Trophoblast cell (in vitro differentiated cells and primary cell): ENCODE data around the gene GARNL3.

Source experiments
- DNase-seq, 2 donors: peaks; one replicate each; pipeline ENCODE4 v3.0.0-alpha.2; 2016
- H2AFZ ChIP-seq: 2 replicates; pipeline ENCODE4 v1.6.1; 2013; ENCODE audit warnings: low read length, moderate library complexity, mild to moderate bottlenecking; ENCODE audit not compliant: insufficient read depth, poor library complexity
- H2AK5ac ChIP-seq: 2 replicates; pipeline ENCODE4 v1.6.1; 2013; ENCODE audit warnings: mild to moderate bottlenecking, low read length
- H2BK120ac ChIP-seq: 2 replicates; pipeline ENCODE4 v1.6.1; 2013; ENCODE audit warnings: low read length, mild to moderate bottlenecking, moderate library complexity; ENCODE audit not compliant: insufficient read depth, poor library complexity
- H2BK12ac ChIP-seq: 2 replicates; pipeline ENCODE4 v1.6.1; 2013; ENCODE audit warnings: mild to moderate bottlenecking, low read length, moderate library complexity
- H2BK5ac ChIP-seq: 2 replicates; pipeline ENCODE4 v1.6.1; 2013; ENCODE audit warnings: low read length, low read depth, moderate library complexity, mild to moderate bottlenecking; ENCODE audit not compliant: poor library complexity
- H3K14ac ChIP-seq: 2 replicates; pipeline ENCODE4 v1.6.1; 2013; ENCODE audit warnings: mild to moderate bottlenecking, low read length
- H3K18ac ChIP-seq: 2 replicates; pipeline ENCODE4 v1.6.1; 2013; ENCODE audit warnings: mild to moderate bottlenecking, low read length
- H3K23ac ChIP-seq: 2 replicates; pipeline ENCODE4 v1.6.1; 2013; ENCODE audit warnings: low read length
- H3K27ac ChIP-seq: 2 replicates; pipeline ENCODE4 v1.5.1; 2013; ENCODE audit warnings: low read depth, mild to moderate bottlenecking, inconsistent platforms, low read length, moderate library complexity
- H3K27me3 ChIP-seq: 2 replicates; pipeline ENCODE4 v1.6.1; 2013; ENCODE audit warnings: inconsistent platforms, mild to moderate bottlenecking, low read length, moderate library complexity; ENCODE audit not compliant: insufficient read depth
- H3K36me3 ChIP-seq, 2 experiments: 1 replicate in 1 of 2; 2 replicates in 1 of 2; pipeline ENCODE4 v1.6.1; 2013; ENCODE audit warnings: low read length in 2 of 2, mild to moderate bottlenecking in 2 of 2, moderate library complexity in 1 of 2; ENCODE audit not compliant: insufficient read depth in 2 of 2, control insufficient read depth in 1 of 2
- H3K4ac ChIP-seq: 2 replicates; pipeline ENCODE4 v1.6.1; 2013; ENCODE audit warnings: low read depth, mild to moderate bottlenecking, low read length, moderate library complexity
- H3K4me1 ChIP-seq, 2 experiments: 1 replicate in 1 of 2; 2 replicates in 1 of 2; pipeline ENCODE4 v1.6.1; 2013; ENCODE audit warnings: low read length in 2 of 2, mild to moderate bottlenecking in 2 of 2, moderate library complexity in 1 of 2; ENCODE audit not compliant: insufficient read depth in 2 of 2, control insufficient read depth in 1 of 2
- H3K4me2 ChIP-seq: 2 replicates; pipeline ENCODE4 v1.6.1; 2013; ENCODE audit warnings: inconsistent platforms, mild to moderate bottlenecking, low read length, moderate library complexity
- H3K4me3 ChIP-seq: 2 replicates; pipeline ENCODE4 v1.5.1; 2013; ENCODE audit warnings: mild to moderate bottlenecking, low read depth, low read length, inconsistent platforms
- H3K79me1 ChIP-seq: one replicate; pipeline ENCODE4 v1.6.1; 2013; ENCODE audit warnings: low read length
- H3K79me2 ChIP-seq: 2 replicates; pipeline ENCODE4 v1.6.1; 2013; ENCODE audit warnings: low read length, mild to moderate bottlenecking; ENCODE audit not compliant: control insufficient read depth, insufficient read depth, poor library complexity
- H3K9ac ChIP-seq: 2 replicates; pipeline ENCODE4 v1.6.1; 2013; ENCODE audit warnings: mild to moderate bottlenecking, low read length
- H3K9me3 ChIP-seq: 2 replicates; pipeline ENCODE4 v1.6.1; 2013; ENCODE audit warnings: low read depth, mild to moderate bottlenecking, control low read depth, inconsistent platforms, low read length; ENCODE audit not compliant: insufficient read depth
- H4K12ac ChIP-seq: 2 replicates; pipeline ENCODE4 v1.6.1; 2013; ENCODE audit warnings: low read depth, mild to moderate bottlenecking, low read length, moderate library complexity
- H4K8ac ChIP-seq: 2 replicates; pipeline ENCODE4 v1.6.1; 2013; ENCODE audit warnings: low read depth, mild to moderate bottlenecking, low read length, moderate library complexity
- H4K91ac ChIP-seq: one replicate; pipeline ENCODE4 v1.6.1; 2013; ENCODE audit warnings: low read depth, mild to moderate bottlenecking, low read length, moderate library complexity
- WGBS: extraction: QIAGEN DNeasy Blood & Tissue Kit; methylation state at CpG from one replicate; pipeline ENCODE4 v1.1.7; 2013; ENCODE audit warnings: missing lambda C conversion rate; ENCODE audit not compliant: insufficient read length, insufficient coverage; ENCODE audit errors: extremely low coverage; 5-methylcytosine and 5-hydroxymethylcytosine counted together

GARNL3 gene

DNA sequence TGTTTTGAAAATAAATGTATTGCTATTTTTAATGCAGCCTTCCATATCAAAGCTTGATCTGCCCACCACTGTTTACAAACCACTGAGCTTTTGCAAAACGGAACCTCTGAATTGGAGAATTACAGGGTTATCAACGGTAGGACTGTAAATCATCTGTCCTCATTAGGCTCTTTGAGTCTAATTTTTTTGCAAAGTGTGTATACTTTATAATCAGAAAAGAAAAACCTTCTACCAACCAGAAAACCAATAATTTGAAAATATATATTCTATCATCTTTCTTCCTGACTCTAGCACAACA lies 125.6 kb downstream of the GARNL3 start:
- H2AK5ac ChIP-seq: no peak overlapping the region
- no CpG with 5 or more reads among the region's 2 CpGs for WGBS
- H2BK12ac ChIP-seq: peak overlapping the region; percentile 93
- no peak for DNase-seq
- no peak overlapping the region for H3K4me2 ChIP-seq
- peaks cover 2% of the 10 kb centered on the region for H3K79me2 ChIP-seq
- no peaks in the 10 kb centered on the region for H3K27me3 ChIP-seq
- peak overlapping the region; percentile 88 for H4K91ac ChIP-seq
- peak overlapping the region; percentile 28 for H3K14ac ChIP-seq
- peaks cover 26 to 31% of the 10 kb centered on the region in 2 experiments for H3K4me1 ChIP-seq
- peaks cover 21% of the 10 kb centered on the region for H3K79me1 ChIP-seq
- peak overlapping the region; percentile 76 for H2BK120ac ChIP-seq
- H2BK5ac ChIP-seq: peak overlapping the region; percentile 89
- no peak overlapping the region for H3K23ac ChIP-seq
- no peak overlapping the region for H4K12ac ChIP-seq
- no peak overlapping the region for H2AFZ ChIP-seq
- peak overlapping the region; percentile 90 for H3K27ac ChIP-seq
- H3K4ac ChIP-seq: no peak overlapping the region
- H3K9ac ChIP-seq: no peak overlapping the region
- H3K18ac ChIP-seq: no peak overlapping the region
- no peak overlapping the region for H3K4me3 ChIP-seq
- H3K36me3 ChIP-seq: no peaks in the 10 kb centered on the region
- H4K8ac ChIP-seq: no peak overlapping the region
- no peaks in the 10 kb centered on the region for H3K9me3 ChIP-seq

DNA sequence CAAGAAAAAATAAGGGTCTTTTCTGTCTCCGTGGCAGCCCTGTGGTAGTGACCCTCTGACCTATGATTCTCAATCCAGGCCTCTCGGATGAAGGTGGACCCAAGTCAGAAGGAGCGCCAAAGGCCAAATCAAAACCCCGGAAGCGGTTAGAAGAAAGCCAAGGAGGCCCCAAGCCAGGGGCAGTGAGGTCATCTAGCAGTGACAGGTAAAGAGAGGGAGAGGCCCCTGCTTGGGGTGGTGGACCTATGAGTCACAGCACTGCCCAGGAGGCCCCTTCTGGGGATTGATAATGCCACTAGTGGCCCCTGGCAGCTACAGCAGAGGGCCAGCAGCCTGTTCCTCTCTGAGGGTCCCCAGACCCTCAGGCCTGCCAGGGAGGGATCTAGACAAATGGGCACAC lies 126.0 kb downstream of the GARNL3 start:
- no peaks in the 10 kb centered on the region for H3K27me3 ChIP-seq
- peak overlapping the region; percentile 91 for H2BK12ac ChIP-seq
- H2AK5ac ChIP-seq: peak overlapping the region; percentile 80
- H3K9ac ChIP-seq: no peak overlapping the region
- peaks cover 21% of the 10 kb centered on the region for H3K79me1 ChIP-seq
- no peak overlapping the region for H2AFZ ChIP-seq
- peak overlapping the region; percentile 4 for H3K18ac ChIP-seq
- H3K14ac ChIP-seq: peak overlapping the region; percentile 33
- H3K4me1 ChIP-seq: peaks cover 26 to 34% of the 10 kb centered on the region in 2 experiments
- no peak overlapping the region for H3K23ac ChIP-seq
- DNase-seq: peak; percentile 30 to 51
- peak overlapping the region; percentile 94 for H4K91ac ChIP-seq
- peak overlapping the region; percentile 5 for H3K4ac ChIP-seq
- no CpG with 5 or more reads among the region's 5 CpGs for WGBS
- H3K79me2 ChIP-seq: peaks cover 2% of the 10 kb centered on the region
- no peak overlapping the region for H3K4me2 ChIP-seq
- H2BK120ac ChIP-seq: peak overlapping the region; percentile 67
- H4K12ac ChIP-seq: no peak overlapping the region
- H3K36me3 ChIP-seq: no peaks in the 10 kb centered on the region
- peak overlapping the region; percentile 66 for H4K8ac ChIP-seq
- no peak overlapping the region for H3K4me3 ChIP-seq
- peak overlapping the region; percentile 87 for H2BK5ac ChIP-seq
- H3K9me3 ChIP-seq: no peaks in the 10 kb centered on the region
- peak overlapping the region; percentile 2 for H3K27ac ChIP-seq

- Histone ChIP-seq H3K4me3 (no peak overlapping the region), H3K9ac (no peak overlapping the region), H2BK12ac (peak overlapping the region; percentile 50), H4K12ac (no peak overlapping the region), H3K27ac (no peak overlapping the region), H3K14ac (peak overlapping the region; percentile 18), H3K18ac (no peak overlapping the region), H4K91ac (peak overlapping the region; percentile 88), H3K4ac (no peak overlapping the region), H2BK120ac (peak overlapping the region; percentile 77), H3K79me1 (peaks cover 27% of the 10 kb centered on the region), H3K27me3 (no peaks in the 10 kb centered on the region), H3K79me2 (peaks cover 2% of the 10 kb centered on the region), H2AFZ (no peak overlapping the region), H4K8ac (no peak overlapping the region), H3K36me3 (no peaks in the 10 kb centered on the region), H3K4me2 (no peak overlapping the region), H2AK5ac (no peak overlapping the region), H3K9me3 (no peaks in the 10 kb centered on the region), H3K23ac (no peak overlapping the region), H3K4me1 (peaks cover 31 to 40% of the 10 kb centered on the region in 2 experiments), H2BK5ac (peak overlapping the region; percentile 1)
- DNase-seq: no peak
- no CpG with 5 or more reads among the region's 5 CpGs for WGBS
These were observed 127.6 kb downstream of the GARNL3 start for GRCh38 chr9:127392166-127392565.

DNA sequence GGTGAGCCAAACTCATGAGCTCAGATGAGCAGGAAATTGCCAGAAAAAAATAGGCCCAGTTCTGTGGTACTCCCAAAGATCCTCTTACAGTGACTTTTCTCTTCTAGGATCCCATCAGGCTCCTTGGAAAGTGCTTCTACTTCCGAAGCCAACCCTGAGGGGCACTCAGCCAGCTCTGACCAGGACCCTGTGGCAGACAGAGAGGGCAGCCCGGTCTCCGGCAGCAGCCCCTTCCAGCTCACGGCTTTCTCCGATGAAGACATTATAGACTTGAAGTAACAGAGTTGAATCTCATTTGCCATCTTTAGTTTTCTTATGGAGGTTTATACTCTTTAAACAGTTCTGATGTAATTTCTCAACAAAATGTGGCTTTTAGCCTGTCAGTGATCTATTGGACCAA lies 128.4 kb downstream of the GARNL3 start:
- Histone ChIP-seq H4K12ac (no peak overlapping the region), H3K4me1 (peaks cover 28 to 38% of the 10 kb centered on the region in 2 experiments), H3K36me3 (no peaks in the 10 kb centered on the region), H2BK120ac (peak overlapping the region; percentile 77), H3K79me2 (peaks cover 9% of the 10 kb centered on the region), H3K27ac (no peak overlapping the region), H2AFZ (no peak overlapping the region), H4K8ac (peak overlapping the region; percentile 61), H3K4me3 (no peak overlapping the region), H2AK5ac (peak overlapping the region; percentile 80), H3K14ac (no peak overlapping the region), H3K79me1 (peaks cover 31% of the 10 kb centered on the region), H3K9ac (no peak overlapping the region), H3K18ac (no peak overlapping the region), H3K27me3 (no peaks in the 10 kb centered on the region), H3K4ac (no peak overlapping the region), H4K91ac (peak overlapping the region; percentile 88), H3K9me3 (no peaks in the 10 kb centered on the region), H3K4me2 (no peak overlapping the region), H2BK5ac (peak overlapping the region; percentile 60), H3K23ac (no peak overlapping the region), H2BK12ac (peak overlapping the region; percentile 95)
- no CpG with 5 or more reads among the region's 5 CpGs for WGBS
- no peak for DNase-seq
